ENCODE data around the gene SNX33.

Gene SNX33

DNA sequence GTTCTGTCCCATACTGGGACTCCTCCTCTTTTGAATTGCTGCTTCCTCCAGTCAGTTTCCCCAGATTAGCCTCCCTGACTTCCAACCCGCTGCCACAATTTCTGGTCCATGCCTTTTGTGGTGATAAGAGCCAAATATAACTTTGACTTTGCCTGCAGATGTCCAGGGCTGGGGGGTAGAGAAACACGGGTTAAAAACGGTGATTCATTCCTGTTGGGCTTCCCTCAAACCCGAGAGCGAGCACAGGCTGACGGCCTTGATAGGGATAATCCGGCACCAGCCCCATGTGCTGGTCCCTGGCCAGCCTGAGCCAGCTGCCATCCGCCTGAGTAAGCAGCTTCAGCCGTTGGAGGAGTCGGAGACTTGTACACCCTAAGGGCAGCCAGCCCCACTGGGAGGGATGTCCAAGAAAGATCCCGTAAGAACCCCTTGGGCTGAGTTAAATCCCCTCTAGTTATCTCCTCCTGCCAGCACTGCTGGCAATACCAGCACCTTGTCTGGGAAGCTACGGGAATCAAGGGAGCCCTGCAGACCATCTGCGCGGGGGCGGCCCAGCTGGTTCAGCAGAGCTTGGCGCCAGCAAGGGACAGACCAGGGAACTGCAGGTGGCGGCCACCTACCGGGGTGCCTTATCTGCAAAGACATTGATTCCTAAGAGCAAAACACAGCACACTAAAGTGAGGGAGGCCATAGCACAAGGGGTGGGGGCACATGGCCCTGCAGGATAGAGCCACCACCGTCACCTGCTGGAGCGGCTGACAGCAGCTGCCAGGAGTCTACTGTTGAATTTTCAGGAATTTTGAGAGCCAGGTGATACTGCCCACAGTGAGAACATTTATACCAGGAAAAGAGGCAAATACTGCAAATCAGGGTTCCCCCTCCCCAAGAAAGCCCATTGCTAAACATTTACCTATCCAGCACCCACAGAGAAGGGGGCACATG, 46.8 kb downstream of the SNX33 start:
- TF ChIP-seq RAD21 (IDR thresholded peaks at IDR 0.05; ENCODE audit: low read depth) (peak; percentile 23; the same call in 1 of the 2 replicates), TEAD4 (IDR thresholded peaks at IDR 0.05) (no peak), EGR1 (IDR thresholded peaks at IDR 0.05) (peak; percentile 93)

- no peak for TF ChIP-seq USF1 (IDR thresholded peaks at IDR 0.05)
- no peak for TF ChIP-seq CEBPB (IDR thresholded peaks at IDR 0.05)
- no peak for TF ChIP-seq YY1 (IDR thresholded peaks at IDR 0.05; ENCODE audit: low read depth)
- TF ChIP-seq NFIC (IDR thresholded peaks at IDR 0.05), result no peak
- TF ChIP-seq MAX (IDR thresholded peaks at IDR 0.05), result no peak
- TF ChIP-seq EP300 (IDR thresholded peaks at IDR 0.05; ENCODE audit: borderline replicate concordance), result no peak
- no peak for TF ChIP-seq FOXM1 (IDR thresholded peaks at IDR 0.05; ENCODE audit: borderline replicate concordance, low read depth)
- TF ChIP-seq, protein P1, sequence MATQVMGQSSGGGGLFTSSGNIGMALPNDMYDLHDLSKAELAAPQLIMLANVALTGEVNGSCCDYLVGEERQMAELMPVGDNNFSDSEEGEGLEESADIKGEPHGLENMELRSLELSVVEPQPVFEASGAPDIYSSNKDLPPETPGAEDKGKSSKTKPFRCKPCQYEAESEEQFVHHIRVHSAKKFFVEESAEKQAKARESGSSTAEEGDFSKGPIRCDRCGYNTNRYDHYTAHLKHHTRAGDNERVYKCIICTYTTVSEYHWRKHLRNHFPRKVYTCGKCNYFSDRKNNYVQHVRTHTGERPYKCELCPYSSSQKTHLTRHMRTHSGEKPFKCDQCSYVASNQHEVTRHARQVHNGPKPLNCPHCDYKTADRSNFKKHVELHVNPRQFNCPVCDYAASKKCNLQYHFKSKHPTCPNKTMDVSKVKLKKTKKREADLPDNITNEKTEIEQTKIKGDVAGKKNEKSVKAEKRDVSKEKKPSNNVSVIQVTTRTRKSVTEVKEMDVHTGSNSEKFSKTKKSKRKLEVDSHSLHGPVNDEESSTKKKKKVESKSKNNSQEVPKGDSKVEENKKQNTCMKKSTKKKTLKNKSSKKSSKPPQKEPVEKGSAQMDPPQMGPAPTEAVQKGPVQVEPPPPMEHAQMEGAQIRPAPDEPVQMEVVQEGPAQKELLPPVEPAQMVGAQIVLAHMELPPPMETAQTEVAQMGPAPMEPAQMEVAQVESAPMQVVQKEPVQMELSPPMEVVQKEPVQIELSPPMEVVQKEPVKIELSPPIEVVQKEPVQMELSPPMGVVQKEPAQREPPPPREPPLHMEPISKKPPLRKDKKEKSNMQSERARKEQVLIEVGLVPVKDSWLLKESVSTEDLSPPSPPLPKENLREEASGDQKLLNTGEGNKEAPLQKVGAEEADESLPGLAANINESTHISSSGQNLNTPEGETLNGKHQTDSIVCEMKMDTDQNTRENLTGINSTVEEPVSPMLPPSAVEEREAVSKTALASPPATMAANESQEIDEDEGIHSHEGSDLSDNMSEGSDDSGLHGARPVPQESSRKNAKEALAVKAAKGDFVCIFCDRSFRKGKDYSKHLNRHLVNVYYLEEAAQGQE (IDR thresholded peaks at IDR 0.05; ENCODE audit: low read depth), result no peak
Observed at GRCh38 chr15:75695220-75695619, 47.5 kb downstream of the SNX33 start.

GRCh38 chr15:75695634-75696310, 48.1 kb downstream of the SNX33 start:
- TF ChIP-seq YY1 (IDR thresholded peaks at IDR 0.05; ENCODE audit: low read depth) (no peak), TAF1 (IDR thresholded peaks at IDR 0.05; ENCODE audit: low read depth) (no peak), EGR1 (IDR thresholded peaks at IDR 0.05) (no peak), CEBPB (IDR thresholded peaks at IDR 0.05) (no peak), FOXM1 (IDR thresholded peaks at IDR 0.05; ENCODE audit: borderline replicate concordance, low read depth) (no peak), EP300 (IDR thresholded peaks at IDR 0.05; ENCODE audit: borderline replicate concordance) (no peak), TEAD4 (IDR thresholded peaks at IDR 0.05) (no peak), RAD21 (IDR thresholded peaks at IDR 0.05; ENCODE audit: low read depth) (no peak), CREB1 (IDR thresholded peaks at IDR 0.05; ENCODE audit: low read depth) (no peak), MAX (IDR thresholded peaks at IDR 0.05) (no peak), USF1 (IDR thresholded peaks at IDR 0.05) (no peak), ZBTB7A (IDR thresholded peaks at IDR 0.05; ENCODE audit: low read depth) (no peak), TCF12 (IDR thresholded peaks at IDR 0.05; ENCODE audit: low read depth) (no peak)
- TF ChIP-seq, protein P1 (IDR thresholded peaks at IDR 0.05; ENCODE audit: low read depth), result no peak

GRCh38 chr15:75696311-75696720, 48.6 kb downstream of the SNX33 start:
- TF ChIP-seq RAD21 (IDR thresholded peaks at IDR 0.05; ENCODE audit: low read depth) (no peak), YY1 (IDR thresholded peaks at IDR 0.05; ENCODE audit: low read depth) (no peak), CEBPB (IDR thresholded peaks at IDR 0.05) (no peak), USF1 (IDR thresholded peaks at IDR 0.05) (no peak), TAF1 (IDR thresholded peaks at IDR 0.05; ENCODE audit: low read depth) (no peak), ZBTB7A (IDR thresholded peaks at IDR 0.05; ENCODE audit: low read depth) (no peak), EP300 (IDR thresholded peaks at IDR 0.05; ENCODE audit: borderline replicate concordance) (no peak), TEAD4 (IDR thresholded peaks at IDR 0.05) (no peak), EGR1 (IDR thresholded peaks at IDR 0.05) (no peak), NFIC (IDR thresholded peaks at IDR 0.05) (no peak)
- TF ChIP-seq, protein P1 (IDR thresholded peaks at IDR 0.05; ENCODE audit: low read depth), result no peak

All from Ishikawa (cell line).